Measurements from ENCODE around the gene MIR17HG. TPM values are rescaled to one million over a fixed set of nuclear protein-coding genes. Genes with fewer than 3 reads are reported as not detected.

The MIR17HG gene
- total RNA-seq, 3 donors from 2014 or later (not counting 1 experiment from before 2014, with no cell fraction given) = 2.2 to 8.1 (median 6.1) TPM

DNA sequence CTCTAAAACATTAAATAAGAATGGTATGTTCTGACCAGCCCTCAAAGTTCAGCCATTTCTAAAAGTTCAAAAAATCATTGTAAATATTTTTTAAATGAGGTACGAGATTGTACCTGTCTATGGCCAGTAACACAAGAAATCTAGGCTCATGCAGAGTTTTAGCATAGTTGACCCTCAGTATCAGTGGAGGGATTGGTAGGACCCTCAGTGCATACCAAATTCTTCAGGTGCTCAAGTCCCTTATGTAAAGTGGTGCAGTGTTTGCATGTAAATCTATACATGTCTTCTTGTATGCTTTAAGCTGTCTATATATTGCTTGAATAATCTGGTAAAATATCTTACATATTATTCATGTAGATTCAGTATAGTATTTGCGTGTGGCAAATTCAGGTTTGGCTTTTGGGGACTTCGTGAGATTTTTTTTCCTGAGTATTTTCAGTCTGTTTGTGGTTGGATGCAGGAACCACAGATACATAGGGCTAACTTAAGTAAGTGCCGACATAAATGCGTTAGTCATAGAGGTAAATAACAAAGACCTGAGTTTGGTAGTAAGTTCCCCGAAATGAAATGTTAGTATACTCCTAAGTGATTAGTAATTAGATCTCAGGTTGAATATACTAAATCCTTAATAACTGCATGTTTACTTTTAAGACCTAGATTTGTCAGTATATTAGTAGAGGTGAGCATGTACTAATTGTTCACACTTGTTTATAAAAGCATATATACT, 7.8 kb downstream of the MIR17HG start:
- H3K4me3 ChIP-seq (ENCODE audit: low read length) = no peak overlapping the region
- Mint-ChIP-seq H3K9me3 (no peaks in the 10 kb centered on the region), H3K36me3 (peaks cover 13% of the 10 kb centered on the region), H3K4me1 (no peaks in the 10 kb centered on the region), H3K4me3 (no peak overlapping the region), H3K27ac (no peak overlapping the region), H3K27me3 (ENCODE audit: low read depth in 2 of 2) (no peaks in the 10 kb centered on the region)
- intact Hi-C loops (cut with micrococcal nuclease) = no loop called here
- no peak for DNase-seq
- 79% methylated on average over 4 of the region's 6 CpGs for WGBS (ENCODE audit: insufficient coverage)
- H3K27me3 ChIP-seq (ENCODE audit: control insufficient read depth, insufficient read depth, low read length) = no peaks in the 10 kb centered on the region
- TF ChIP-seq CTCF (IDR thresholded peaks at IDR 0.05) = no peak
- peaks cover 34% of the 10 kb centered on the region for H3K36me3 ChIP-seq (ENCODE audit: control insufficient read depth, insufficient read depth, low read length)
- H3K9me3 ChIP-seq (ENCODE audit: control insufficient read depth, insufficient read depth, low read length) = no peaks in the 10 kb centered on the region
- no peaks in the 10 kb centered on the region for H3K4me1 ChIP-seq (ENCODE audit: control insufficient read depth, insufficient read depth, low read length)
- H3K27ac ChIP-seq (ENCODE audit: low read length) = no peak overlapping the region
- ATAC-seq = no peak

- Histone ChIP-seq H3K27me3 (ENCODE audit: control insufficient read depth, insufficient read depth, low read length) (no peaks in the 10 kb centered on the region), H3K36me3 (ENCODE audit: control insufficient read depth, insufficient read depth, low read length) (peaks cover 26% of the 10 kb centered on the region), H3K9me3 (ENCODE audit: control insufficient read depth, insufficient read depth, low read length) (no peaks in the 10 kb centered on the region), H3K4me1 (ENCODE audit: control insufficient read depth, insufficient read depth, low read length) (no peaks in the 10 kb centered on the region), H3K27ac (ENCODE audit: low read length) (no peak overlapping the region), H3K4me3 (ENCODE audit: low read length) (no peak overlapping the region)
- DNase-seq (no peak), ATAC-seq (no peak)
- Mint-ChIP-seq H3K4me1 (no peaks in the 10 kb centered on the region), H3K9me3 (no peaks in the 10 kb centered on the region), H3K36me3 (peaks cover 13% of the 10 kb centered on the region), H3K27me3 (ENCODE audit: low read depth in 2 of 2) (no peaks in the 10 kb centered on the region), H3K4me3 (no peak overlapping the region), H3K27ac (no peak overlapping the region)
- no peak for TF ChIP-seq CTCF (IDR thresholded peaks at IDR 0.05)
- WGBS (ENCODE audit: insufficient coverage) = 98% methylated on average over 5 of the region's 6 CpGs
- intact Hi-C loops (cut with micrococcal nuclease) = no loop called here
These were observed 8.6 kb downstream of the MIR17HG start for GRCh38 chr13:91355826-91356710.

DNA sequence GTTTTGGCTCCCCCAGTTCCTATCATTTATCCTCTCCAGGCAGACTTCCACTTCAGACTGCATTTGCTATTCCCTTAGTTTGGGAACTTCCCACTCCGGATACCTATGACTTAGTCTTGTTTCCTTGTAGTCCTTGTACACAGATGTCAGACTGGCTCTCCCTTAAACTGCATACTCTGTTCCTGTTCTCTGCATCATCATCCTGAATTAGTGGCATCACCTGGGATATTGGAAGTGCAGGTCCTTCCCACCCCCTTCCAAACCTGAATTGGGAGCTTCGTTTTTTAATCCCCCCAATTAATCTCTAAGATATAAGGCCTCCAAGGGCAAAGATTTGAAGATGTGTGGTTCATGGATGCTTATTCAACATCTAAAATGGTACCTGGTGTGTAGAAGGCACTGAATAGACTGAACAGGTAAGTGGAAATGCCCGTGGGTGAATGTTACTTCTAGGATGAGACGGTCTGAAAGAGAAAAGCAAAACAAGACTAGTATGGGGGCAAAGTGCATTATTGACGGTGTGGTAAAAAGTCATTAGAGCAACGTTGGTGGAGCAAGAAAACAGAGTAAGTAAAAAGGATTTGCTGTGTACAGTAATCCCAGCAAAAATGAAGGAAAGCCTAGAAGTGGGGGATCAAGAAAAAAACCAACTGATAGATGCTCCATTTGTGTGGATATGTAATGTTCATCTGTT, 9.6 kb downstream of the MIR17HG start:
- intact Hi-C loops (cut with micrococcal nuclease) = no loop called here
- no peaks in the 10 kb centered on the region for H3K4me1 Mint-ChIP-seq
- no peak overlapping the region for H3K27ac Mint-ChIP-seq
- H3K27me3 ChIP-seq (ENCODE audit: control insufficient read depth, insufficient read depth, low read length) = no peaks in the 10 kb centered on the region
- TF ChIP-seq CTCF (IDR thresholded peaks at IDR 0.05) = no peak
- no peak overlapping the region for H3K4me3 Mint-ChIP-seq
- 88% methylated on average over 5 of the region's 6 CpGs for WGBS (ENCODE audit: insufficient coverage)
- H3K9me3 Mint-ChIP-seq = no peaks in the 10 kb centered on the region
- ATAC-seq = no peak
- H3K36me3 Mint-ChIP-seq = peaks cover 13% of the 10 kb centered on the region
- no peaks in the 10 kb centered on the region for H3K27me3 Mint-ChIP-seq (ENCODE audit: low read depth in 2 of 2)
- H3K9me3 ChIP-seq (ENCODE audit: control insufficient read depth, insufficient read depth, low read length) = no peaks in the 10 kb centered on the region
- DNase-seq = no peak
- H3K36me3 ChIP-seq (ENCODE audit: control insufficient read depth, insufficient read depth, low read length) = peaks cover 21% of the 10 kb centered on the region
- no peak overlapping the region for H3K27ac ChIP-seq (ENCODE audit: low read length)
- H3K4me1 ChIP-seq (ENCODE audit: control insufficient read depth, insufficient read depth, low read length) = no peaks in the 10 kb centered on the region
- H3K4me3 ChIP-seq (ENCODE audit: low read length) = no peak overlapping the region

All from natural killer cell (primary cell).